ENCODE data around the gene WDR75. TPM values are rescaled to one million over a fixed set of nuclear protein-coding genes. Genes with fewer than 3 reads are reported as not detected.

The WDR75 gene
- total and polyA plus RNA-seq, 9 of the 15 experiments (the other 6 are each of a cell fraction or from before 2014, with no cell fraction given) = 50.9 to 111 (median 76.4) TPM

DNA sequence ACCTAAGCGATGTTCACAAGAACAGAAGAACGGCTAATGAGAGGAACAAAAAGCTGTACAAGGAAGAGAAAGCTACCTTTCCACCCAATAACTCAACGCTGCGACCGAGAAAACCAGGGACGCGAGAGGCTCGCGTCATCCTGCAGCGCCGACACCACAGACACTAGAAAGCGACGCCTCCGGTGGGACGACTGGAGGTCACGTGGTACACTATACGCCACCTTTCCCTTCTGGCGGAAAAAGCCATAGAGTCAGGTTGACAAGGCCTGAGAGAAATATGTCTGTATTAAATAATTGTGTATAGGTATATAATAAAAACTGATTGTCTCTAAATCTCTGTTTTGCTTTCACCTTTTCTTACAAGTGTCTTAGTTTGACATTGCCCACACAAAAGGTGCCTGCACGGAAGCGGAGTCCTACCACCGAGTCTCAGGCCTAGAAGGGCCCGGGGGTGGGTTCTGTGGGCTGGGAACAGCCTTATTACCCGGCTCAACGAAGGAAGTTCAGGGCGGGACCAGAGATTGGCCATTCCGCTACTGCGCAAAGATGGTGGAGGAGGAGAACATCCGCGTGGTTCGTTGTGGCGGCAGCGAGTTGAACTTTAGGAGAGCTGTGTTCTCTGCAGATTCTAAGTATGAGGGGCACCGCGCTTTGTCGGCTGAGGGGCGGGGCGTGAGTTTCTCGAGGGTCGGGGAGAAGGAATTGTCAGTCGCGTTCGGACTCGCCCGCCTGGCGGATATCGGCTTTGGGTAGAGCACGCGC lies at the start of gene WDR75 (continued):
- TF ChIP-seq ARNT (IDR thresholded peaks at IDR 0.05) = 0 out of 4 replicates have a peak, but pooled peaks of 1 of the 2 experiments have one; percentile 19
- peak; percentile 74 for TF ChIP-seq CXXC5 (CRISPR knock-in tag; IDR thresholded peaks at IDR 0.05)
- TF ChIP-seq SMAD4 (CRISPR knock-in tag; conservative IDR thresholded peaks at IDR 0.05) = peak; percentile 11; the same call in 1 of the 2 replicates
- TF ChIP-seq STAT5A (IDR thresholded peaks at IDR 0.05; ENCODE audit: borderline replicate concordance, low read length) = no peak
- TF ChIP-seq PCBP1 (IDR thresholded peaks at IDR 0.05; ENCODE audit: low read depth, low read length, poor library complexity, severe bottlenecking) = no peak
- TF ChIP-seq SREBF1 (IDR thresholded peaks at IDR 0.05; ENCODE audit: borderline replicate concordance, low read depth, low read length) = no peak
- peak; percentile 41; the same call in 1 of the 2 replicates for TF ChIP-seq POLR2AphosphoS2 (IDR thresholded peaks at IDR 0.05; ENCODE audit: low read length)
- TF ChIP-seq, protein P1, sequence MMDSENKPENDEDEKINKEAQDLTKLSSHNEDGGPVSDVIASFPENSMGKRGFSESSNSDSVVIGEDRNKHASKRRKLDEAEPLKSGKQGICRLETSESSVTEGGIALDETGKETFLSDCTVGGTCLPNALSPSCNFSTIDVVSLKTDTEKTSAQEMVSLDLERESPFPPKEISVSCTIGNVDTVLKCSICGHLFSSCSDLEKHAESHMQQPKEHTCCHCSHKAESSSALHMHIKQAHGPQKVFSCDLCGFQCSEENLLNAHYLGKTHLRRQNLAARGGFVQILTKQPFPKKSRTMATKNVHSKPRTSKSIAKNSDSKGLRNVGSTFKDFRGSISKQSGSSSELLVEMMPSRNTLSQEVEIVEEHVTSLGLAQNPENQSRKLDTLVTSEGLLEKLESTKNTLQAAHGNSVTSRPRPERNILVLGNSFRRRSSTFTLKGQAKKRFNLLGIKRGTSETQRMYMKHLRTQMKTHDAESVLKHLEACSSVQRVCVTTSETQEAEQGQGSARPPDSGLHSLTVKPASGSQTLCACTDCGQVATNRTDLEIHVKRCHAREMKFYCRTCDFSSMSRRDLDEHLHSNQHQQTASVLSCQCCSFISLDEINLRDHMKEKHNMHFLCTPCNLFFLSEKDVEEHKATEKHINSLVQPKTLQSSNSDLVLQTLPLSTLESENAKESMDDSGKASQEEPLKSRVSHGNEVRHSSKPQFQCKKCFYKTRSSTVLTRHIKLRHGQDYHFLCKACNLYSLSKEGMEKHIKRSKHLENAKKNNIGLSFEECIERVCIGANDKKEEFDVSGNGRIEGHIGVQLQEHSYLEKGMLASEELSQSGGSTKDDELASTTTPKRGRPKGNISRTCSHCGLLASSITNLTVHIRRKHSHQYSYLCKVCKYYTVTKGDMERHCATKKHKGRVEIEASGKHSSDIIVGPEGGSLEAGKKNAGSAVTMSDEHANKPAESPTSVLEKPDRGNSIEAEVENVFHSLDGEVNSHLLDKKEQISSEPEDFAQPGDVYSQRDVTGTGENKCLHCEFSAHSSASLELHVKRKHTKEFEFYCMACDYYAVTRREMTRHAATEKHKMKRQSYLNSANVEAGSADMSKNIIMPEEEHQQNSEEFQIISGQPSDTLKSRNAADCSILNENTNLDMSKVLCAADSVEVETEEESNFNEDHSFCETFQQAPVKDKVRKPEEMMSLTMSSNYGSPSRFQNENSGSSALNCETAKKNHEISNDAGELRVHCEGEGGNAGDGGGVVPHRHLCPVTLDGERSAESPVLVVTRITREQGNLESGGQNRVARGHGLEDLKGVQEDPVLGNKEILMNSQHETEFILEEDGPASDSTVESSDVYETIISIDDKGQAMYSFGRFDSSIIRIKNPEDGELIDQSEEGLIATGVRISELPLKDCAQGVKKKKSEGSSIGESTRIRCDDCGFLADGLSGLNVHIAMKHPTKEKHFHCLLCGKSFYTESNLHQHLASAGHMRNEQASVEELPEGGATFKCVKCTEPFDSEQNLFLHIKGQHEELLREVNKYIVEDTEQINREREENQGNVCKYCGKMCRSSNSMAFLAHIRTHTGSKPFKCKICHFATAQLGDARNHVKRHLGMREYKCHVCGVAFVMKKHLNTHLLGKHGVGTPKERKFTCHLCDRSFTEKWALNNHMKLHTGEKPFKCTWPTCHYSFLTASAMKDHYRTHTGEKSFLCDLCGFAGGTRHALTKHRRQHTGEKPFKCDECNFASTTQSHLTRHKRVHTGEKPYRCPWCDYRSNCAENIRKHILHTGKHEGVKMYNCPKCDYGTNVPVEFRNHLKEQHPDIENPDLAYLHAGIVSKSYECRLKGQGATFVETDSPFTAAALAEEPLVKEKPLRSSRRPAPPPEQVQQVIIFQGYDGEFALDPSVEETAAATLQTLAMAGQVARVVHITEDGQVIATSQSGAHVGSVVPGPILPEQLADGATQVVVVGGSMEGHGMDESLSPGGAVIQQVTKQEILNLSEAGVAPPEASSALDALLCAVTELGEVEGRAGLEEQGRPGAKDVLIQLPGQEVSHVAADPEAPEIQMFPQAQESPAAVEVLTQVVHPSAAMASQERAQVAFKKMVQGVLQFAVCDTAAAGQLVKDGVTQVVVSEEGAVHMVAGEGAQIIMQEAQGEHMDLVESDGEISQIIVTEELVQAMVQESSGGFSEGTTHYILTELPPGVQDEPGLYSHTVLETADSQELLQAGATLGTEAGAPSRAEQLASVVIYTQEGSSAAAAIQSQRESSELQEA (IDR thresholded peaks at IDR 0.05; ENCODE audit: low read depth) = no peak
